GM12872 (cell line): ENCODE measurements around the gene CCL28.

Source experiments
- TF ChIP-seq, protein P1 (sequence below): IDR thresholded peaks from 3 replicates; pipeline ENCODE4 v1.5.1; 2011; ENCODE audit warnings: low read depth, mild to moderate bottlenecking, low read length, moderate library complexity; ENCODE audit not compliant: insufficient read depth

The CCL28 gene

DNA sequence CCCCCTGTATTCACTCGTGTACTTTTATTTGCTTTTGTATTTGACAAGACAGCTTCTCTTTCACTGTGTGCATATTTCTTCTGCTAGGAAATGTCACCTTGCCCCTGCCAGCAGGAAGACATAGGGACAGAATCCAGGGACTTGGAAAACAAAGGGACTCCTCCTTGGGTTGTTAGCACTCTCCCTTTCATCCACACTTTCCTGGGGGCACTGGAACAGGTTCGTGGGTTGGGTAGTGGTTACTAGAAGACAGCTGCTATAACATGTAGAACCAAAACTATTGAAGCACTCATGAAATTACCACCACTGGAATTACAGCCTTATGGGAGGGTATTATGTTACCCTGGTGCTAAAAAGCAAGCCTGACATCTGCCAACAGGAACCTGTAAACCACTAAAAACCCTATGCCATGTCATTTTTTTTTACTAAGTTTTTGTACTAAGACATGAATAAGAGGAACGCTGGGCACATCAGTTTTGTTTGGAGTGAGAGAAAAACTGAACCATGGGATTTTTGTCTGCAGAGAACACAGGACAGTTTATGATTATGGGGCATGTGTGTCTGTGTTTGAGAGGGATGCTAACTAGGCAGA, 4.7 kb upstream of the CCL28 start:
- TF ChIP-seq, protein P1, sequence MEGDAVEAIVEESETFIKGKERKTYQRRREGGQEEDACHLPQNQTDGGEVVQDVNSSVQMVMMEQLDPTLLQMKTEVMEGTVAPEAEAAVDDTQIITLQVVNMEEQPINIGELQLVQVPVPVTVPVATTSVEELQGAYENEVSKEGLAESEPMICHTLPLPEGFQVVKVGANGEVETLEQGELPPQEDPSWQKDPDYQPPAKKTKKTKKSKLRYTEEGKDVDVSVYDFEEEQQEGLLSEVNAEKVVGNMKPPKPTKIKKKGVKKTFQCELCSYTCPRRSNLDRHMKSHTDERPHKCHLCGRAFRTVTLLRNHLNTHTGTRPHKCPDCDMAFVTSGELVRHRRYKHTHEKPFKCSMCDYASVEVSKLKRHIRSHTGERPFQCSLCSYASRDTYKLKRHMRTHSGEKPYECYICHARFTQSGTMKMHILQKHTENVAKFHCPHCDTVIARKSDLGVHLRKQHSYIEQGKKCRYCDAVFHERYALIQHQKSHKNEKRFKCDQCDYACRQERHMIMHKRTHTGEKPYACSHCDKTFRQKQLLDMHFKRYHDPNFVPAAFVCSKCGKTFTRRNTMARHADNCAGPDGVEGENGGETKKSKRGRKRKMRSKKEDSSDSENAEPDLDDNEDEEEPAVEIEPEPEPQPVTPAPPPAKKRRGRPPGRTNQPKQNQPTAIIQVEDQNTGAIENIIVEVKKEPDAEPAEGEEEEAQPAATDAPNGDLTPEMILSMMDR, result no peak

DNA sequence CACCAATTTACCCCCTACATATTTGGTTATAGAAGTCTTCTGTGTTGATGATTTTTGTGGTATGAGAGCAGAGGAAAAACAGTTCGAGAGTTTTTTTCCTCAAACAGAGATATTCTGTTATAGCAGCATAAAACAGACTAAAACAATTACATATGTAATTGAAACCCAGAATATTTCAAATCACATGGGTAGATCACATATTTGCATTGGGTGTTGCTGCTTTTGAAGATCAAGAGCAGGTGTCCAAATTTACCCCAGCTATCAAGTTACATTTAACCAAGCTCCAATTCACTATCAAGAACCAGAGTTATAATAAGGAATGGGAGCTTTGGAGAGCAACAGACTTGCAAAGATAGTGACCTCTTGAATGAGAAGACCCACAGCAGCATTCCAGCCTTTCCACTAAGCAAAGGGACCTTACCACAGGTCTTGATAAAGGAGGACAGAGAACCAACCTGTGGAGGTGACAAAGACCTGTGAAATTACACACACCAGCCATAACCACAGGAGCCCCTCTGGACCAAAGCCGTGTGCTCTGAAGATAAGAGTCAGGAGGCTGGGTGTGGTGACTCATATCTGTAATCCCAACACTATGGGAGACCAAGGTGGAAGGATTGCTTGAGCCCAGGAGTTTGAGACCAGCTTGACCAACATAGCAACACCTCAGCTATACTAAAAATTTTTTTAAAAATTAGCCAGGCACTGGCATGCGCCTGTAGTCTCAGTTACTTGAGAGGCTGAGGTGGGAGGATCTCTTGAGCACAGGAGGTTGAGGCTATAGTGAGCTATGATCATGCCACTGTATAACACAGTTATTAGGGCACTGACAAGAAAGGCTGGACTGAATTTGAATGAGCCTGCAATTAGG, 4.0 kb upstream of the CCL28 start:
- TF ChIP-seq, protein P1, result no peak

DNA sequence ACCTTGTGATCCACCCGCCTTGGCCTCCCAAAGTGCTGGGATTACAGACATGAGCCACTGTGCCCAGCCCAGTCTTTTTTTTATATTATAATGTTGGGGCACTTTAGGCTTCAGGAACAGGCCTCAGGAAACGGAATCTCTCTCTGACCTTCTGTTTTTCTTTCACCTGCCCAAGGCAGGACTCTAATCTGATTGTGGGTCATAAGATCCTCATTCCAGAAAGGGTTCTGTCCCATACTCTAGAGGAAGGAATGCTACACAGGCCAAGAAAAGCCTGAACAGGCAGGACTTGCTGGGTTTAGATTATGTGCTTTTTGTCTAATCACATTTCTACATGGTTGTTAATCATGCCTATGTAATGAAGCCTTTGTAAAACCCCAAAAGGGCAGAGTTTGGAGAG, 1.8 kb upstream of the CCL28 start:
- TF ChIP-seq, protein P1, result no peak

DNA sequence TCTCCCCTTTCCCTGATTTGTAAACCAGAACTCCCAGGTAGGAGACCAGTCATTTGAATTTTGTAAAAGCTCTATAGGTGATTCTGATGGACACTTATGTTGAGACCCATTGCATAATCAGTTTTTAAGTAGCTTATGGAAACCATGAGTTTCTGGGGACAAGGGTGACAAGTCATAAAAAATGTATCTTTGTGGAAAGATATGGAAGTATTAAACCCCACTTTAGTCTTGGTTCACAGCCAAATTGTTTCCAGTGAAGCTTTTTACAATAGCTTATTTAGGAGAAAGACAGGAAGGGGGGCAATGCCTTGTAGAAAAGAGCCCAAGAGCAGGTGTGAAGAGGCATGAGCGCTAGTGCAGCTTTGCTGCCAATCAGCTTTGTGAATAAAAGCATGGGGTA, 453 bp upstream of the CCL28 start:
- TF ChIP-seq, protein P1, result no peak

DNA sequence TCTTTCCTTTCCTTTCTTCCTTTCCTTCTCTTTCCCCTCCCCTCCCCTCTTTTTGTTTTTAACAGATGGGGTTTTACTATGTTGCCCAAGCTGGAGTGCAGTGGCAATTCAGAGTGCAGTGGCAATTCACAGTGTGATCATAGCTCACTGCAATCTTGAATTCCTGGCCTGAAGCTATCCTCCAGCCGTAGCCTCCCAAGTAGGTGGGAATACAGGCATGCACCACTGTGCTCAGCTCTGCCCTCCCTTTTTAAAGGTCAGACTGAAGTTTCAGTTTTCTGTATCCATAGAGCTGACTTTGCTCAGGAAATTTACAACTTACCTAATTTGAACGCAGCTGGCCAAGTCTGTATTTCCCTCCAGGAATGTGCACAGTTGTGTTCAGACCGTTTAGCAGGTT, 696 bp downstream of the CCL28 start:
- TF ChIP-seq, protein P1, result no peak

DNA sequence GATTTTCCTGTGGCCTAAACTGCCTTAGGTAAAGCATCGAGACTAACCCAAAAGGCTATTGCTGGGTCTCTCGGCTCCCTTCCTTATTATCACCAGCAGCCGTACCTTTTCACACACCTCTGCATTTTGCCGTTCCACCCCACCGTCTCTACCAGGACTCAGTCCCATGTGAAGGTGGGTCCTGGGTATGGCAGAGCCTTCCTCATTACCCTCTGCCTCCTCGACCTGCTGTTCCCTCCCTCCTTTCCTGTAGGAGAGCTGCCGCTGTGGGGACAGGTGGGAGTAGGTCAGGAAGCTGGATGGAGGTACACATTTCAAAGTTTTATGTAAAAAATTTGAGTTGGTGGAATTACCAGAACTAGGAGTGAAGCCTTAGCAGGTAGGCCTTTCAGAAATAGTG, 1.8 kb downstream of the CCL28 start:
- TF ChIP-seq, protein P1, result no peak

DNA sequence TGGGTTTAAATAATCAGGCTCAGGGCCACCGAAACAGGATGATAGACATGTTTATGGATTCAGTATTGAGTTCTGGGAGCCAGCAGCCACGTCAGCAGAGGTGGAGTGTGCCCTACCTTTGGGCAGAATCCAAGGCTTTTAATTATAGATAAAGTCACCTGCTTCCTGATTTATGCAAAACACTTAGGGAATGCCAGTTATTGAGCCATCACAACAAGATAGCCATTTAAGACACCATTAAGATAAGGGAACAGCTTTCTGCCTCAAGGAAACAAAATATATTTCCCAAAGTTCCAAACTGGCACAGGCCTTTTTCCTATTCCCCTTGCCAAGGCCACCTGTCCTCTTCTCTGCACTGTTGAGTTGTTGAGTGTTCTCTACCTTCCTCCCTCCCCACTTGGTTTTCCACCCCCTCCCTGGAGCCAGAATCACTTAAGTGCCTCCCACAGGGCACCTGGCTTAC, 2.4 kb downstream of the CCL28 start:
- TF ChIP-seq, protein P1, result no peak
